Lower lobe of right lung (tissue), 2 donors: Measurements from ENCODE around the gene PCCA. TPM values are rescaled to one million over a fixed set of nuclear protein-coding genes. Genes with fewer than 3 reads are reported as not detected.

ENCODE experiments used
- ATAC-seq, 2 donors: fragments of 200-7000 bp; cut with Tn5 transposase; one replicate each; pipeline ENCODE4 v1.9.1; 2020 to 2022; ENCODE audit warnings: mild to moderate bottlenecking in 2 of 2, moderate library complexity in 2 of 2
- DNase-seq: peaks from one replicate; pipeline ENCODE4 v3.0.0-alpha.2; 2020
- H3K27ac ChIP-seq: fragments of 200-600 bp; one replicate; pipeline ENCODE4 v1.8.0; 2022
- H3K27me3 ChIP-seq: fragments of 200-600 bp; one replicate; pipeline ENCODE4 v1.8.0; 2022; ENCODE audit warnings: low read depth
- H3K36me3 ChIP-seq: fragments of 200-600 bp; one replicate; pipeline ENCODE4 v1.8.0; 2022; ENCODE audit warnings: mild to moderate bottlenecking
- H3K4me1 ChIP-seq: fragments of 200-600 bp; one replicate; pipeline ENCODE4 v1.8.0; 2022
- H3K4me3 ChIP-seq: fragments of 200-600 bp; one replicate; pipeline ENCODE4 v1.8.0; 2022; ENCODE audit warnings: mild to moderate bottlenecking
- H3K9me3 ChIP-seq: fragments of 200-600 bp; one replicate; pipeline ENCODE4 v1.8.0; 2022
- intact Hi-C: fragments of 100-400 bp; cut with DNase I; formaldehyde crosslinking; loops from one replicate; pipeline ENCODE4 v1.11.0; 2022
- total RNA-seq: library from RNA; stranded (reverse); fragmentation: NEBNext Ultra II Directional; extraction: Animal tissue kit (Norgen Biotek cat#: 25700); gene quantifications from one replicate; pipeline ENCODE4 v1.2.1, GENCODE V29; 2021
- TF ChIP-seq, protein P1 (sequence below): fragments of 200-600 bp; IDR thresholded peaks from one replicate; pipeline ENCODE4 v1.8.0; 2022; ENCODE audit warnings: antibody characterized with exemption, mild to moderate bottlenecking
- donor health status: DM: no; HTN: yes; CAD: no; lungs with severe emphysema.

PCCA gene
- total RNA-seq, 1 donor from 2014 or later = 37.8 TPM

DNA sequence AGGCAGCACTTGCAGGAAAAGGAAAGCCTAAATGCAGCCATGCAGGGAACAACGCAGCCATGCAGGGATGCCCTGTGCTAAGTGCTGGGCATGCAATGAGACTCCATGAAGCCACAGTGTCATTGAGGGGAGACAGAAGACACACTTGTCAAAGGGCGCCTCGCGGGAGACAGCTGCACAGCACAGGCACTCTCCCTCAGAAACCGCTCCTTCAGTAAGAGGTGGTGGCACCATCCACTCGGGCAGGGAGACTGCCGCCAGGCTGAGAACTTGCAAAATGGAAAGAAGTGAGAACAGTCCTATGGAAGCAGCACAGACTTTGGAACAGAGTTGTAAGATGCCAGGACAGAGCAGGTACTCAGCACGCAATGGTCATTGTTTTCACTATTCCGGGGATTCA, 448.6 kb downstream of the PCCA start:
- Histone ChIP-seq H3K4me3 (no peak overlapping the region), H3K4me1 (no peaks in the 10 kb centered on the region), H3K27me3 (no peaks in the 10 kb centered on the region), H3K36me3 (no peaks in the 10 kb centered on the region), H3K27ac (no peak overlapping the region), H3K9me3 (no peaks in the 10 kb centered on the region)
- DNase-seq = no peak
- TF ChIP-seq, protein P1, sequence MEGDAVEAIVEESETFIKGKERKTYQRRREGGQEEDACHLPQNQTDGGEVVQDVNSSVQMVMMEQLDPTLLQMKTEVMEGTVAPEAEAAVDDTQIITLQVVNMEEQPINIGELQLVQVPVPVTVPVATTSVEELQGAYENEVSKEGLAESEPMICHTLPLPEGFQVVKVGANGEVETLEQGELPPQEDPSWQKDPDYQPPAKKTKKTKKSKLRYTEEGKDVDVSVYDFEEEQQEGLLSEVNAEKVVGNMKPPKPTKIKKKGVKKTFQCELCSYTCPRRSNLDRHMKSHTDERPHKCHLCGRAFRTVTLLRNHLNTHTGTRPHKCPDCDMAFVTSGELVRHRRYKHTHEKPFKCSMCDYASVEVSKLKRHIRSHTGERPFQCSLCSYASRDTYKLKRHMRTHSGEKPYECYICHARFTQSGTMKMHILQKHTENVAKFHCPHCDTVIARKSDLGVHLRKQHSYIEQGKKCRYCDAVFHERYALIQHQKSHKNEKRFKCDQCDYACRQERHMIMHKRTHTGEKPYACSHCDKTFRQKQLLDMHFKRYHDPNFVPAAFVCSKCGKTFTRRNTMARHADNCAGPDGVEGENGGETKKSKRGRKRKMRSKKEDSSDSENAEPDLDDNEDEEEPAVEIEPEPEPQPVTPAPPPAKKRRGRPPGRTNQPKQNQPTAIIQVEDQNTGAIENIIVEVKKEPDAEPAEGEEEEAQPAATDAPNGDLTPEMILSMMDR = no peak
- no peak for ATAC-seq
- intact Hi-C loops = no loop called here

DNA sequence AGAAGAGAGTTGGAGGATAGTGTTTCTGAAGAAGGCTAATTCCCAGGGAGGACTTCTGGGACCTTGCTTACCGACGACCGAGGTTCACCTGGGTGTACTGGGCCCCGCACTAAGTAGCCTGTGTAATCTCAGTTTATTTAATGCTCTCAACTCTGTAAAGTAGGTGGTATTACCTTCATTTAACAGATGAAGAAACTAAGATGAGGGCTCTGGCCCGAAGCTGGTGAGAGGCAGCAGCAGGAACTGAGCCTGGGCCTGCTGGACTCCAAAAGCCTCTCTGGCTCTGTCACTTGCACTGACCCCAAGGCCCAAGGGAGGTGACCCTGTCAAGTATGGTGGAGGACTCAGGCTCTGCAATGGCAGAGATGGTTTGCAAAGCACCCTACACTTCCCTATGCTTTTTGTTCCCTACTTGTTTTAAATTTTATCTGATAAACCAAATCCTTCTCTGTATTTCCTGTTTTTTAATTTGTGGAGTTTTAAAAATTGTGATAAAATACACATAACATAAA, 449.1 kb downstream of the PCCA start:
- intact Hi-C loops = no loop called here
- H3K4me1 ChIP-seq = no peaks in the 10 kb centered on the region
- H3K27ac ChIP-seq = no peak overlapping the region
- TF ChIP-seq, protein P1 = no peak
- ATAC-seq (no peak), DNase-seq (no peak)
- H3K4me3 ChIP-seq = no peak overlapping the region
- H3K27me3 ChIP-seq = no peaks in the 10 kb centered on the region
- no peaks in the 10 kb centered on the region for H3K36me3 ChIP-seq
- no peaks in the 10 kb centered on the region for H3K9me3 ChIP-seq

DNA sequence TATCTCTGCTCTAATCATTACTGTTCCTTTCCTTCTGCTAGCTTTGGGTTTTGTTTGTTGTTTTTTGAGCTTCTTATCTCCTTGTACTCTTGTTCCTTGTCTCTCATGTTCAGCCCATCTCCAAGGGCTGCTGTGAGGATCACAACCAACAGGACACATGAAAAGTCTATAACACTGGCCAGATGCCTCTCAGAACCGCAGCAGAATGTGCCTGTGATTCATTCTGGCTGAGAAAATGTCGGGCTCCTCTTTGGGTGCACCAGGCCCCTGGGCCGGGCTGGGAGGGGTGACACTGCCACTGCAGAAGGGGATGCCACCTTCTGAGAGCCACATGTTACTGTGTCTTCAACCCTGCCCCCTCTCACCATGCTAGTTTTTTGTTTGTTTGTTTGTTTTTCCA, 451.7 kb downstream of the PCCA start:
- DNase-seq (no peak), ATAC-seq (no peak)
- Histone ChIP-seq H3K27me3 (no peaks in the 10 kb centered on the region), H3K36me3 (no peaks in the 10 kb centered on the region), H3K4me1 (peaks cover 19% of the 10 kb centered on the region), H3K27ac (no peak overlapping the region), H3K9me3 (no peaks in the 10 kb centered on the region), H3K4me3 (no peak overlapping the region)
- TF ChIP-seq, protein P1 = no peak
- intact Hi-C loops = no loop called here

DNA sequence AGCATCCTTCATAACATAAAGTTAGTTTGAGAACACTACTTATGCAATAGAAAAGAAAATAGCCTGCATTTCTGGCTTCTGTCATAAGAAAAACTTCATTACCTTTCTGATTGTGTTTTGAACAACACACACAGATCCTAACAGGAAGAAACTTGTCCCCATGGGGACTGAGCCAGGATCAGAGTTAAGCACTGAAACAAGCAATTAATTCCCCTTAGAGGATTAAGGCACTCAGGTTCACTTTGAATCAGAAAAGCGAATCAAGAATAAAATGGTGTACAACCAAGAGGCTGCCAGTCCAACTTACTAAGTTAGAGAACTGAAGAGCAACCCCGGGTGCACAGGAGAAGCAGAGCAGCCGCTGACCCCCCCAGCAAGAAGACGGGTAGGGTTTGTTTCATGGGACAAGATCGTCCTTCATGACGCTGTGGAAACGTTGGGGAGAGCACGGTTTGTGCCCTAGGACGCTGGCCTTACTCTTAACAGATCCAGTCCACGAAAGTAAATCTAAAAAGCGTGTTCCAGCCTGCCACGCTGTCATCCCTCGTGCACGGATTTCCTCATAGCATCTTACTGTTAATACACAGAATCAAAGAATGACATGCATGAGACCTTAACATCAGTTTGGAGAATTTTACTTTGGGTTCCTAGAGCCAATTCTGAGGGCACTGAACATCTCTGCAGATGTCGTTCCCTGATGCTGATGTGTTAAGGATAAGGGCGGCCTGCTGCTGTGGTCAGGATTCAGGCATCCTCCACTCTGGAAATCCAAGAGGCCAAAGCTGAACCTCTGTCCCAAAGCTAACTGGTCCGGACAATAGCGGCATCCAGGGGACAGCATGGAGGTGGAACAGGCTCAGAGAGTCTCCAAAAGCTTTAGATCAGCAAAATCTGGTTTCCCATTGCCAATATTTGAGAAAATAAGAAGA, 453.3 kb downstream of the PCCA start:
- TF ChIP-seq, protein P1 = no peak
- H3K27ac ChIP-seq = no peak overlapping the region
- ATAC-seq = no peak
- no peaks in the 10 kb centered on the region for H3K36me3 ChIP-seq
- DNase-seq = no peak
- H3K9me3 ChIP-seq = no peaks in the 10 kb centered on the region
- peaks cover 19% of the 10 kb centered on the region for H3K4me1 ChIP-seq
- intact Hi-C loops = no loop called here
- no peaks in the 10 kb centered on the region for H3K27me3 ChIP-seq
- no peak overlapping the region for H3K4me3 ChIP-seq

DNA sequence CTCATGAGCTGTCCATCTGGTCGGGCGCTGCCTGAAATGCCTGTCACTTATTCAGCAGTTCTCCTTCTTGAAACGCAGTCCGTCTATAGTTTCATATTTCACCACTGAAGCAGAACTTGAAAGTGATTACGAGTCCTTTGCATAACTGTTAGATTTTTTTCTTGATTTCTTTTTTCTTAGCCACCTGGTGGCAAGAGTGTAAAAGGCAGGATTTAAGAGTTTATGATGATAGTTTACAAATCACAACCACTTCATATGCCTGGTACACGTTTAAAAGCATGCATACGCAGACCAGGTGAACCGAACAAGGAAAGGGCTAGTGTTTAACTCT, 453.9 kb downstream of the PCCA start:
- Histone ChIP-seq H3K36me3 (no peaks in the 10 kb centered on the region), H3K27me3 (no peaks in the 10 kb centered on the region), H3K4me1 (peaks cover 19% of the 10 kb centered on the region), H3K27ac (no peak overlapping the region), H3K9me3 (no peaks in the 10 kb centered on the region), H3K4me3 (no peak overlapping the region)
- peak; percentile 40 to 42 for ATAC-seq
- intact Hi-C loops = no loop called here
- TF ChIP-seq, protein P1 = no peak
- DNase-seq = no peak
